NB4 (cell line): ENCODE results near the gene LY6G6F.

Experiments used
- MYC ChIP-seq: IDR thresholded peaks from 2 replicates; pipeline ENCODE4 v1.6.1; 2011; ENCODE audit warnings: low read depth, low read length
- POLR2A ChIP-seq: IDR thresholded peaks from 2 replicates; pipeline ENCODE4 v1.6.1; 2011; ENCODE audit warnings: mild to moderate bottlenecking; ENCODE audit not compliant: insufficient read length; ENCODE audit errors: extremely low read depth
- TF ChIP-seq, protein P1 (sequence below): IDR thresholded peaks from one replicate; pipeline ENCODE4 v1.5.1; 2012; ENCODE audit warnings: low read depth, low read length

DNA sequence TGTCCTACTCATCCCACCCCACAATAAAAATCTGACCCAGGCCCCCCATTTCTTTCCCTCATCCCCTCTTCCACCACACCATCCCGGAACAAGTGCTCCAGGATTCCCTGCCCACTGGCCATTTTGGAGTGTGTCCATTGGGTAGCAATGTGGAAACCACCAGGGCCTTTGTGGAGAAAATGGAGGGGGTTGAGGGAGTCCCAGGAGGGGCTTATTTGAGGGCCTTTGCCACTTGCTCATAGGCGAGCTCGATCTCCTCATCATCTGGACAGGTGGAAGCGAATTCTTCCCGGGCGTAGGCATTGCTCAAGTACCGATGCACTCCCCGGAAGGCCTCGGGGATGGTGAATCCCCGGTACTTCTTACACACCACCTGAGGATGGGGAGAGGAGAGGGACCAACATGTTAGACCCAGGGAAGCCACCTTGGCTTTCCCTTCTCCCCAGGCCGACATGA is 24.0 kb downstream of the LY6G6F start:
- TF ChIP-seq POLR2A, result no peak
- TF ChIP-seq, protein P1, sequence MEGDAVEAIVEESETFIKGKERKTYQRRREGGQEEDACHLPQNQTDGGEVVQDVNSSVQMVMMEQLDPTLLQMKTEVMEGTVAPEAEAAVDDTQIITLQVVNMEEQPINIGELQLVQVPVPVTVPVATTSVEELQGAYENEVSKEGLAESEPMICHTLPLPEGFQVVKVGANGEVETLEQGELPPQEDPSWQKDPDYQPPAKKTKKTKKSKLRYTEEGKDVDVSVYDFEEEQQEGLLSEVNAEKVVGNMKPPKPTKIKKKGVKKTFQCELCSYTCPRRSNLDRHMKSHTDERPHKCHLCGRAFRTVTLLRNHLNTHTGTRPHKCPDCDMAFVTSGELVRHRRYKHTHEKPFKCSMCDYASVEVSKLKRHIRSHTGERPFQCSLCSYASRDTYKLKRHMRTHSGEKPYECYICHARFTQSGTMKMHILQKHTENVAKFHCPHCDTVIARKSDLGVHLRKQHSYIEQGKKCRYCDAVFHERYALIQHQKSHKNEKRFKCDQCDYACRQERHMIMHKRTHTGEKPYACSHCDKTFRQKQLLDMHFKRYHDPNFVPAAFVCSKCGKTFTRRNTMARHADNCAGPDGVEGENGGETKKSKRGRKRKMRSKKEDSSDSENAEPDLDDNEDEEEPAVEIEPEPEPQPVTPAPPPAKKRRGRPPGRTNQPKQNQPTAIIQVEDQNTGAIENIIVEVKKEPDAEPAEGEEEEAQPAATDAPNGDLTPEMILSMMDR, result no peak
- no peak for TF ChIP-seq MYC
